ENCODE results near the gene PCDHA4. TPM values are rescaled to one million over a fixed set of nuclear protein-coding genes. Genes with fewer than 3 reads are reported as not detected.
"Not testable (repeated sequence)": the region's sequence is repeated elsewhere in the genome, so short reads cannot be mapped to it uniquely, and the experiment has no call there.

Gene PCDHA4
- total RNA-seq, 1 experiment from 2014 or later = 5.6 TPM

GRCh38 chr5:140780512-140780911, 26.4 kb upstream of the PCDHA4 start:
- ATAC-seq (no peak), DNase-seq (ENCODE audit: low spot score) (no peak)
- Mint-ChIP-seq H3K9me3 (peaks cover 86% of the 10 kb centered on the region), H3K4me1 (no peaks in the 10 kb centered on the region), H3K4me3 (no peak overlapping the region), H3K36me3 (peaks cover 50% of the 10 kb centered on the region), H3K27ac (no peak overlapping the region), H3K27me3 (ENCODE audit: low read depth) (peaks cover 14% of the 10 kb centered on the region)
- POLR2A ChIA-PET = no interaction called here
- CTCF ChIA-PET = no interaction called here
- no peak for TF ChIP-seq ETV6 (CRISPR knock-in tag; IDR thresholded peaks at IDR 0.05)
- TF ChIP-seq MLX (CRISPR knock-in tag; IDR thresholded peaks at IDR 0.05) = no peak
- TF ChIP-seq MXD4 (CRISPR knock-in tag; IDR thresholded peaks at IDR 0.05; ENCODE audit: borderline replicate concordance) = no peak
- TF ChIP-seq ZBTB43 (CRISPR knock-in tag; IDR thresholded peaks at IDR 0.05) = no peak
- no peak for TF ChIP-seq SOX15 (CRISPR knock-in tag; IDR thresholded peaks at IDR 0.05)
- TF ChIP-seq RORB (CRISPR knock-in tag; IDR thresholded peaks at IDR 0.05) = no peak
- TF ChIP-seq USF1 (CRISPR knock-in tag; IDR thresholded peaks at IDR 0.05) = no peak
- no peak for TF ChIP-seq MYBL2 (CRISPR knock-in tag; IDR thresholded peaks at IDR 0.05)
- TF ChIP-seq NFYB (CRISPR knock-in tag; conservative IDR thresholded peaks at IDR 0.05; ENCODE audit: low read depth) = no peak
- TF ChIP-seq E2F5 (CRISPR knock-in tag; IDR thresholded peaks at IDR 0.05) = no peak
- TF ChIP-seq NR3C1 (CRISPR knock-in tag; conservative IDR thresholded peaks at IDR 0.05; ENCODE audit: low read depth) = no peak
- no peak for TF ChIP-seq ZNF416 (CRISPR knock-in tag; IDR thresholded peaks at IDR 0.05)
- no peak for TF ChIP-seq FOXP4 (CRISPR knock-in tag; IDR thresholded peaks at IDR 0.05)
- TF ChIP-seq AR (CRISPR knock-in tag; IDR thresholded peaks at IDR 0.05) = no peak

GRCh38 chr5:140785905-140786686, 20.8 kb upstream of the PCDHA4 start, which contains the start of gene PCDHA1:
TSS of gene PCDHA1 (plus strand) at chr5:140786140.
- peaks cover 6% of the 10 kb centered on the region for H3K27me3 Mint-ChIP-seq (ENCODE audit: low read depth)
- POLR2A ChIA-PET = interaction anchor here (0.6 to 1.2 kb wide), 2 partner anchors 21 to 141 kb away, joined by 4 read pairs; no protein-coding TSS in a partner anchor
- CTCF ChIA-PET = interaction anchor here (0.6 to 4.8 kb wide), 46 partner anchors 9 to 437 kb away, joined by 3 to 91 read pairs (median 5); partner anchors contain the start of genes PCDHA10, PCDHA11, PCDHA12 and PCDHA2
- peaks cover 30% of the 10 kb centered on the region for H3K36me3 Mint-ChIP-seq
- peaks cover 53% of the 10 kb centered on the region for H3K9me3 Mint-ChIP-seq
- no peak for TF ChIP-seq NFYB (CRISPR knock-in tag; conservative IDR thresholded peaks at IDR 0.05; ENCODE audit: low read depth)
- TF ChIP-seq CTCF (IDR thresholded peaks at IDR 0.05) = peak; percentile 49
- peak within 1 kb of the TSS; percentile 58 for H3K4me3 Mint-ChIP-seq
- peak; percentile 24 for DNase-seq (ENCODE audit: low spot score)
- H3K4me1 Mint-ChIP-seq = peaks cover 5% of the 10 kb centered on the region; the same call in 1 of the 2 replicates
- ATAC-seq = peak; percentile 69
- H3K27ac Mint-ChIP-seq = no peak within 1 kb of the TSS

GRCh38 chr5:140787422-140787821, 19.4 kb upstream of the PCDHA4 start:
- CTCF ChIA-PET = interaction anchor here (1.7 to 4.8 kb wide), 6 partner anchors 8 to 51 kb away, joined by 6 to 91 read pairs (median 15); partner anchors contain the start of genes PCDHA2 and PCDHA4
- ATAC-seq = not testable (repeated sequence)

GRCh38 chr5:140787849-140788504, 18.9 kb upstream of the PCDHA4 start:
- H3K4me1 Mint-ChIP-seq; H3K4me3 Mint-ChIP-seq; ATAC-seq; H3K27ac Mint-ChIP-seq; H3K27me3 Mint-ChIP-seq (ENCODE audit: low read depth); POLR2A ChIA-PET: not testable (repeated sequence)
- Mint-ChIP-seq H3K36me3 (peaks cover 14% of the 10 kb centered on the region), H3K9me3 (peaks cover 37% of the 10 kb centered on the region)
- peak; percentile 10 for DNase-seq (ENCODE audit: low spot score)
- CTCF ChIA-PET = interaction anchor here (2.8 kb wide), 1 partner anchor 18 kb away, joined by 38 read pairs; the partner anchor contains the start of gene PCDHA4

More at GRCh38 chr5:140787422-140787821, 19.4 kb upstream of the PCDHA4 start:
- POLR2A ChIA-PET; H3K27me3 Mint-ChIP-seq (ENCODE audit: low read depth); H3K4me1 Mint-ChIP-seq; DNase-seq (ENCODE audit: low spot score); H3K4me3 Mint-ChIP-seq; H3K27ac Mint-ChIP-seq: not testable (repeated sequence)
- H3K9me3 Mint-ChIP-seq = peaks cover 42% of the 10 kb centered on the region
- H3K36me3 Mint-ChIP-seq = peaks cover 20% of the 10 kb centered on the region

Measured in WTC11 (cell line).